GM21360 (cell line): ENCODE results near the gene GRIN2A.

ENCODE experiments used
- ATAC-seq: cut with Tn5 transposase; IDR thresholded peaks from one replicate; pipeline ENCODE4 v1.9.1; 2021; ENCODE audit warnings: mild to moderate bottlenecking, moderate library complexity; ENCODE audit not compliant: unreplicated experiment

Gene GRIN2A

GRCh38 chr16:10182222-10183053, at the start of gene GRIN2A:
TSS of gene GRIN2A (minus strand) at chr16:10182428. CDS start at chr16:10180411, 2,017 bp downstream.
- ATAC-seq = no peak

DNA sequence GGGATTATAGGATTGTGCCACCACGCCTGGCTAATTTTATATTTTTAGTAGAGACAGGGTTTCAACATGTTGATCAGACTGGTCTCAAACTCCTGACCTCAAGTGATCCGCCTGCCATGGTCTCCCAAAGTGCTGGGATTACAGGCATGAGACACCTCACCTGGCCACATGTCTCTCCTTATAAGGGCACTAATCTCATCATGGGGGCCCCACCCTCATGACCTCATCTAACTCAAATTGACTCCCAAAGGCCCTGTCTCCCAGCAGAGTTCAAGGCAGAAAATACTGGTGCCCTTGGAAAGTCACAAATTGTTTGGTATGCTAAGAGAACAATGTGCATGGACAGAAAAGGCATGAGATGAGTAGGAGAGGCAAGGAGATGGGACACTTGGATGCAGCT, 49.3 kb upstream of the GRIN2A start:
- ATAC-seq = no peak

DNA sequence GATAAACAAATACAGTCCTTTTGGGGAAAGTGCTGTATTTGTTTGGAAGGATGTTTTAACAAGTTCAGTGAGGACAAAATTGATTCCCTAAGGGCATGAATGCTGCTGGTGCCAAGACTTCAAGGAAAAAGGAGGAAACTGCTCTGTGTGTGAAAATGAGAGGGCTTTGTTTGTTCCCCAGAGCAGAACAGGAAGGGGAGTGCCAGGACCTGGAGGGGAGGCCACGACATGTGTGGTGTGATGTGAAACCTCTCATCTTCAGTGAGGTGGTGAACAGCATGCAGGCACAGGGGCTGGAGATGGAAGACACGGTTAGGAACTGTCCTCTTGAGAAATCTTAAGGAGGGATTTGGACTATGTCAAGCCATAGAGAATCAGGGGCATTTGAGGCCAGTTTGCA, 46.6 kb upstream of the GRIN2A start:
- ATAC-seq = no peak

DNA sequence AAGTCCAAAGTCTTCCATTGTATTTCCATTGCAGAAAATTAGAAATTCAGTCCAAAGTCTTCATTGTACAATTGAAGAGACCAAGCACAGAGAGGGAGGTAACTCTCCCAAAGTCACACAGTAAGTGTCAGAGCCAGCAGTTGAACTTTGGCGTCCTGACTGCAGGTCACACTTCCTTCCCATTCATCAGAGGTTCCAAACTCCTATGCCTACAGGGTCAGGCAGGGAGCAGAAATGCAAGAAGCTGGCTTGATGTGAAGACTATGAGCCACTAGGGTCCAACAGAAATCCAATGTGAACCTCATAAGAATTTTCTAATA, 44.7 kb upstream of the GRIN2A start:
- ATAC-seq = no peak

DNA sequence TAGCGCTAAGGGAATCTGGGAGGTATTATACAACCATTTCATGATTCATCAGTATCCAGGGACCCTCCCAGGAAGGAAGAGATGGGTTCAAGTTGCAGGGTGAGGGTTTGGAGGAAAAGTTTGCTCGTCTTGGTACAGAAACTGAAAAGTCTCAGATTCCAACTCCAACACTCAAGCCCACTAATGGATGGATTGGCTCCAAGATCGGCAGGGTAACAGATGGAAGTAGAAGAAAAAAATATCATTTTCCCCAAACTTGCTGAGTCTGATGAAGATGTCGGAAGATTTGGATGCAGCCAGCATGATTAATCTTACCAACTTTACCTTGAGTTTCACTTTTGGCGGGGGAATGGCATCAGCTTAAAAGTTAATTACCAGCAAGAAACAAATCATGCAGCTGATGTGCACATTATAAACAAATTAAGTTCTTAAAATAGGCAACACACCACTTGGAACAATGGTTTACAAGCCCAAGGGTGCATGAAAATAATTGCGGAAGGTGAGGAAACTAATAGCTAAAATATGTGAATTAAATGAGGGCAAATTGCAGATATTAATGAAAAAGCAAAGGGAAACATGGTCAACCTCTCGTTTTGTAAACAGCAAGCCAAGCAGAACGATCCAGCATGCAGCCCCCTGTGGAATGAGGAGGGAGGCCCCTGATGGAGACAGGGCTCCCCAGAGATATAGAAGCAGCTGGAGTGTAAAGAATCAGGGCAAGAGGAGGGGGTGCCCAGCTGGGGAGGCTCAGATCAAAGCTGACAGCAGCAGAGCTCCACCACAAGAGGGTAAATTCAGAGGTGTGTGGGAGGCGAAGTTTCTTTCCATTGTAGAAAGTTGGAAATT, 44.1 kb upstream of the GRIN2A start:
- no peak for ATAC-seq

- ATAC-seq = no peak
These were observed 43.4 kb upstream of the GRIN2A start for GRCh38 chr16:10225653-10226052.

- no peak for ATAC-seq
These were observed 42.6 kb upstream of the GRIN2A start for GRCh38 chr16:10224850-10225249.

GRCh38 chr16:10220942-10221341, 38.7 kb upstream of the GRIN2A start:
- ATAC-seq = no peak

- ATAC-seq = no peak
These were observed 37.5 kb upstream of the GRIN2A start for GRCh38 chr16:10219742-10220141.

GRCh38 chr16:10218490-10219206, 36.4 kb upstream of the GRIN2A start:
- no peak for ATAC-seq

DNA sequence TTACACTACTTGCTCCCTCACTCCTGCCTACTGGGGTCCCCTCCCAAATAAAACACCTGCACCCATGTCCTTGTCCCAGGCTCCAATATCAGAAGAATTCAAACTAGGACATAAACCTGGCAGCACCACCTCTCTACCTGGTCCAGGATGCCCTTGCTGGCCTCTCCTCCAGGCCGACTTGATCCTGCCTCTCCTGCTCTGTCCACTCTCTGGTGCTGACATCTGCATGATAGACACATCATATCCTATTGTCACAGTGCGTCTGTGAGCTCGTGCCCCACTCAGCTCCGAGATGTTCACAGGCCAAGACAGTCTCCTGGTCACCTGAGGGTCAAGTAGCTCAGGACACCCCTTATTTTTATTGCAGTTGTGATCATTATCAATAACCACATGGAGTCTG, 31.5 kb upstream of the GRIN2A start:
- no peak for ATAC-seq

DNA sequence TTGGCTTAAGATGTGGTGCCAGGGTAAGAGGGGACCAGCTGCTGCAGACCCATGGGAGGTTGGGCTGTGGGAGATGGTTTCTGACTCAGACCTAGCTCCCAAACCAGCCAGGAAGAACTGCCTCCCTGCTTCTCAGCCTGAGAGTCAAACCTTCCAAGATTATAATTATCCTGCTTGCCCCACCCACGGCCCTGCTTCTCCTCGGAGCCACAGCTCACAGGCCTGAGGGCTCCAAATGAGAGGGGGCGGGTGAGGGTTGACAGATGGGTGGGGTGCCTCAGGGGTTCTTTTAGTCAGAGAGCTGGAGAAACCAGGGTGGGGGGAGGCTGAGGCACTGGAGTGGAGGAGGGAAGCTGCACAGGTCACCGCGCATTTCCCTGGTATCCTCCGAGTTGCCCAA, 28.7 kb upstream of the GRIN2A start:
- no peak for ATAC-seq

- ATAC-seq = no peak
These were observed 24.6 kb upstream of the GRIN2A start for GRCh38 chr16:10206865-10207264.

DNA sequence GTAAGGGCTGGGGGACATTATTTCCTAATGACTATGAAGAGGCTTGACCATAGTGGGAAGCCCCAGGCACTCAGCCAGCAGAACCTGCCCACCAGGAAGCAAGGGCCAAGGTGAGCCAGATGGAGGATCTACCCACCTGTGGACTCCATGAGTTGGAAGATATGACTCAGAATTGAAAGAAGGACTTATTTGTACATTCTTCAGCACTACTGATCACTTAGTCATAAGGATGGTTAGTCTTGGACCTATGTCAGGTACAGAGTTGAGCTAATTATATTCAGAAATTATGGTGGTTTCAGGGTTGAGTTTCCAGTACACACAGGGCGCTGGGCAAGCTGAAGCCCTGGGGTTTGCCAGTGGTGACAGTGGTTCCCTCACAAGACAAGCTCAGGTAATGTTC, 24.0 kb upstream of the GRIN2A start:
- ATAC-seq = peak; percentile 87

- peak; percentile 50 for ATAC-seq
These were observed 23.5 kb upstream of the GRIN2A start for GRCh38 chr16:10205688-10206087.

DNA sequence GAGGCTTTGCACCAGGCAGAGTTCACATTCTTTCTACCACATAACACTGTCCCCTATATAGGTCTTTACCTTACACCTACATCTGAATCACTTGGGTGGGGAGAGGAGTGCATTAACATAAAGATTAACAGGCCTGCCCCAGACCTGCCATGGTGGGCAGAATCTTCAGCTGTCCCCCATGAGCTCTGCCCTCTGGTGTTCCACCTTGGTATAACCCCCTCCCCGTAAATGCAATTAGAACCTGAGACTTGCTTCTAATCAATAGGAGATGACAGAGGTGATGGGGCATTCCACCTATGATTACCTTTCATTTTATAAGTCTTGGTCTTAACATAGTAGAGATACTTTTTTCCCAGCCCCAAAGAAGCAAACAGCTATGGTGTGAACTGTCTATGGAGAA, 20.4 kb upstream of the GRIN2A start:
- no peak for ATAC-seq

DNA sequence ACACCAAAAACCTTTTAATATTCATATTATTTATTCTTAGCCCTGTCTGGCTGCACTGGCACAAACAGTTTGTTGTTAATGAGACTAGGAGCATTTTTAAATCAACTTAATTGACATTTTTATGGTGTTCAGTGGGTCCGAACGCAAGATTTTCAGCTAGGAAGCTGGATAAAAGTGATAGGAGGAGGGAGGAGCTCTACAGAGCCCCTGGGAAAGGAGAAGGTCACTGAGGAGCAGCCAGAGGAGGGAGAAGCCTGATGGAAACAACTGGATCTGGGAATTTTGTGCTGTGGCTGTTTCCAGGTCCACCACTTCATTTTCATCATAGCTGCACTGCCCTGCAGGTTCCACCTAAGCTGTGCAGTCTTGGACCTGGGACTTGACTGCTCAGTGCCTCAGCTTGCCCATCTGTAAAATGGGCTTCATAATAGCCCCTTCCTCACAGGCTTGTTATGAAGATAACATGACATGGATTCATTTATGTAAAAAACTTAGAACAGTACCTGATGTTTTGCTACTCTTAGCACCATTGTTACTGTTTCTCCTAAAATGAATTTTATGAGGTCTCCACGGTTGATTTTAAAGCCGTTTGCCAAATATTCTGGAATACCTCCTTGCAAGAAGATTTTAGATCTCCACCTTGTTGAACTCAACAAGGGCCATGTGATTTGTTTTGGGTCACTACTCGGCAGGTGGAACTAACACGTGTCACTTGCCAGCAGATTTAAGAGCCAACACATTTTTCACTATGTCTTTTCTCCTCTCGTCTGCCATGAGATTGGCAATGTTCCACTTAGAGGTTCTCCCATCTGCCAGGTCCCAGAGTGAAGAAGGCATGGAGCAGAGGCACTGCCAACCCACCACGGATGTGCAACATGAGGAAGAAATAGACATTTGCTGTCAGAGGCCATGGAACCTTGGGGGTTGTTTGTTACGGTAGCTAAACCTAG, 18.7 kb upstream of the GRIN2A start:
- ATAC-seq = no peak

DNA sequence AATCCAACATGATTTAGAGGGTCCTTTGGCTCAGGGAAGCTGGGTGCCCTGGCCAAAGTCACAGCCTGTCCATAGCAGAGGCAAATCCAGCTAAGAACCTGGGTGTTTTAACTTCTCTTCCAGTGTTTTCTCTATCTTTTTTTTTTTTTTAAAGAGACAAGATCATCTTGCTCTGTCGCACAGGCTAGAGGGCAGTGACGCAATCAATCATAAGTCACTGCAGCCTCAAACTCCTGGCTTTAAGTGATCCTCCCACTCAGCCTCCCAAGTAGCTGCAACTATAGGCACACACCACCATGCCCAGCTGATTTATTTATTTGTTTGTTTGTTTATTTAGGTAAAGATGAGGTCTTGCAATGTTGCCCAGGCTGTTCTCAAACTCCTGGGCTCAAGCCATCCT, 14.8 kb upstream of the GRIN2A start:
- no peak for ATAC-seq

DNA sequence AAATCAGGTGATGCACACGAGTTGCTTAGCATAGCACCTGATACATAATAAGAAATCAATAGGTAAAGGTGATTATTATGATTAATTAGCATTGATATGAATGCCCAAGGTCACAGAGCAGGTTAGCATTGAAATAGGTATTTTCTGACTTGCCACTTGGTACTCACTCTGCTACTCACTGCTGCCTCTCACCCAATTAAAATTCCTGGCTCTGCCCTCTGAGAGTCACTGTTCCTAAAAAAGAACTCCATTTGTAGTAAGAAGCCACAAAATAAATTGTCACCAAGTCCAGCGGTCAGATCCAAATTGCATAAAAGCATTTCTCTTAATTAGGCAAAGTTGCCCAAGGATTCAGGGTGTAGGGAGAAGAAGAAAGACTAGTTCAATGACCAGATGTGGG, 8.9 kb upstream of the GRIN2A start:
- ATAC-seq = no peak

GRCh38 chr16:10189861-10190390, 7.7 kb upstream of the GRIN2A start:
- no peak for ATAC-seq
